Measurements from ENCODE around the gene HSPB6.

The HSPB6 gene

GRCh38 chr19:35767288-35768081, 10.7 kb upstream of the HSPB6 start:
- DNase-seq (ENCODE audit: low read depth in 2 of 2) = no peak

DNA sequence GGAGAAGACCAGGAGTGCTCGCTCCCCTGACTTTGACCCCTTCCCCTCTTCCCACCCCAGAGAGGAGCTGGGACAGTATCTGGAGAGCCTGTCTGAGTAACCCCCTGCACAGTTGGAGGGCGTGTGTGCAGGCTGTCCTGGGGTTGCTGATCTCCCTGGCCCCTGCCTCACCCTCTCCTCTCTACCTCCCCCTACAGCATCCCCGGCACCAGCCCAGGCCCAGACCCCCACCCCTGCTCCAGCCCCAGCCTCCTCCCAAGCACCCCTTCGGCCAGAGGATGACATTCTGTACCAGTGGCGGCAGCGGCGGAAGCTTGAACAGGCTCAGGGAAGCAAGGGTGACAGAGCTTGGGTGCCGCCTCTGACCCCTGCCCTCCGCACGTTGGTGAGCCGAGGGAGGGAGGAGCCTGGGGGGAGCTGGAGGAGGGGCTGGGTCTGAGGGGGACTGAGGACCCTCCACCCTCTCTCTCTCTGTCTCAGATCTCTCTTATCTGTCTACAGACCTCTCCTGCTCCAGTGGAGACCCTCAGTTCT, 9.8 kb upstream of the HSPB6 start:
- no peak for DNase-seq (ENCODE audit: low read depth in 2 of 2)

DNA sequence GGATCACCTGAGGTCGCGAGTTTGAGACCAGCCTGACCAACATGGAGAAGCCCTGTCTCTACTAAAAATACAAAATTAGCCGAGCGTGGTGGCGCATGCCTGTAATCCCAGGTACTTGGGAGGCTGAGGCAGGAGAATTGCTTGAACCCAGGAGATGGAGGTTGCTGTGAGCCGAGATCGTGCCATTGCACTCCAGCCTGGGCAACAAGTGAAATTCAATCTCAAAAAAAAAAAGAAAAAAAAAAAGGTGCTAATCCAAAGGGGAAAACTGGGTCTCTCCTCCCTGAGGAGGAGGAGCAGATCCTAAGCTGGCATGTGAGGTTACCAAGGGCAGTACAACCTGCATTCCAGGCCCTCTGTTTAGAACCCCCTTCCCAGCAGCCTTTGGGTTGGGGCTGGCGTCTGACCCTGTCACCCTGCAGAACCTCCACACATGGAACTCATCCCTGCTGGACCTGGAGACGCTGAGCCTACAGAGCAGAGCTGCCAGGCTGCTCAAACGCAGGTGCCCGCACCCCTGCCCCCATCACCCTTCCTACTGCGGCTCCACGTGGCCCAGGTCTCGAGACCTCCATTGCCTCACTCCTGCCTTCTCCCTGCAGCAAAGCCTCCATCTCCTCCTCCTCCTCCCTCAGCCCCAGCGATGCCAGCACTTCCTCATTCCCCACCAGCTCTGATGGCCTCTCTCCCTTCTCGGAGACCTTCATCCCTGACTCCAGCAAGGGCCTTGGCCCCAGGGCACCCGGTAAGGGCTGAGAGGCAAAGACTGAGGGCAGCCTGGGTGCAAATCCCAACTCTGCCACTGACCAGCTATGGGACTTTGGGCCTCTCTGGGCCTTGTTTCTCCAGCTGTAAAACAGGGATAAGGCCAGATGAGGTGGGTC, 7.8 kb upstream of the HSPB6 start:
- DNase-seq (ENCODE audit: low read depth in 2 of 2) = no peak

- DNase-seq (ENCODE audit: low read depth in 2 of 2) = no peak
Observed at GRCh38 chr19:35760711-35761349, 4.0 kb upstream of the HSPB6 start.

GRCh38 chr19:35759697-35760096, 2.9 kb upstream of the HSPB6 start:
- no peak for DNase-seq (ENCODE audit: low read depth in 2 of 2)

GRCh38 chr19:35757749-35758608, 1.1 kb upstream of the HSPB6 start, which contains the start of gene PROSER3:
Gene PROSER3, plus strand, starts transcription at chr19:35758176. Its CDS starts 40 bp downstream, at chr19:35758216.
- DNase-seq (ENCODE audit: low read depth in 2 of 2) = peak; percentile 99 to 100

DNA sequence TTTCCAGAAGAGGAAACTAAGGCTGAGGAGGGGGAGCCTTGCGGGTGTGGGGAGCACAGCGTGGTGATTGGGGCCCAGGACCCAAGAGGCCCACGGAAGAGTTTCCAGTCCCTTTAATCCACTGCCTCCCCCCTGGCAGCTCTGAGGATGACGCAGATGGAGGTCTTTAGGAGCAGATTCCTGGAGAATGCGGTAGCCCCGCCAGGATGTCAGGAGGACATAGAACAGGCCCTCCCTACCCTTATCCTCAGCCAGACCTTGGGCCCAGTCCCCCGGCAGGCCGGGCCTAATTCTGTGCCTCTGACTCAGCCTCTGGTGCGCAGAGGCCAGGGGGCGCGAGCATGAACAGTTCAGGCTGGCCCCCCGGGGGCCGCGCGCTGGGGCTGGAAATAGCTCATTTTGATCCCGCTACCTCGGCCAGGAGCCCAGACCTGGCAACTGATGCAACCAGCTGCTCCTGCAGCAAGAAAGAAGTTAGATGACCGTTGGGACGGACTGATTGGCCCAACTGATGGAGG, 461 bp upstream of the HSPB6 start:
- peak; percentile 81 to 82 for DNase-seq (ENCODE audit: low read depth in 2 of 2)

DNA sequence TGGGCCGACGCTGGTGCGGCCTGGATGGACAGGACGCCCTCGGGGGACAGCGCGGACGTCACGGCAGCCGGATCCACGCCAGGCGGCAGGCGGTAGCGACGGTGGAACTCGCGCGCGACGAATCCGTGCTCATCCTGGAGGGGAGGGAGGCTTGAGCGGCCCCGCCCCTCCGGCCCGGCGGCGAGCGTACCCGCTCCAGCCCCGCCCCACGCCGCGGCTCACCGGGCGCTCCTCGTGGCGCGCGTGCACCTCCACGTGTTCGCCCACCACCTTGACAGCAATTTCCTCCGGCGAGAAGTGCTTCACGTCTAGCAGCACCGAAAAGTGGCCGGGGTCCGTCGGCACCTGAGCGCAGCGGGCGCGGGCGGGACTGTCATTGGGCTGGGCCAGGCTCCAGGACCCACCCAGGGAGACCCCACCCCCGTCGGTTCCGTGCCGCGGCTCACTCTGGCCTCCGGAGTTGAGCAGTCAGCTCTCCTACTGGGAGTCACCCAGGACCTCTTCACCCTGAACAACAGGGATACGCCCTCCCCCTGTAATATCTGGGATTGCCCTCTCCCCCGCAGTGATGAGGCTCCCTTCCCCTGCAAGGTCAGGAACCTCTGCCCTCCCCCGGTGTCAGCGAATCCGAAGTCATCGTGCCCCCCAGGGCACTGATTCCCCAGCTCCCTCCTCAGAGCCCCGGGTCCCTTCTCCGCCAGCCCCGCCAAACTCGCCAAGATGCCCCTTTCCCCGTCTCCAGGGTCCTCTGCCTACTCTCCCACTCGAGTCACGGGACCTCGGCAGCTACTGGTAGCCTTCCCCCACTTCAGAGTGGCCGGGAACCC, 1.1 kb downstream of the HSPB6 start:
- DNase-seq (ENCODE audit: low read depth in 2 of 2) = no peak

DNA sequence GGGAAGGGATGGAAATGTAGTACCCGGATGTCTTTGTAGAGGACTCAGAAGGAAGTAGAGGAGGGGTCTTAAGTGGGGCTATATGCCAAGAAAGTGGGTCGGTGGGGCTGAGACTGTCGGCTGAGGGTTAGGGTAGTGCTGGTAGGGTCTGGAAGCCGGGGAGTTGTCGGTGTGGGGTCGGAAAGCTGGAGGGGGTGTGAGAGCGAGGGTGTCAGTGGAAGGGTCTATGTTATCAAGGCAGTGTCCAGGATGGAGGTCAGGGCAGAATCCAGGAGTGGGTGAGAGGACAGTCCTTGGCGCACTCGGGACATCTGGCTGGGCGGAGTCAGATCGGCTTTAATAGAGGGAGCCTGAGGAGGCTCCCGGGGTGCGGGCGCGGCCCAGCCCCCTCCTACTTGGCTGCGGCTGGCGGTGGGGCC, 1.7 kb downstream of the HSPB6 start:
- DNase-seq (ENCODE audit: low read depth in 2 of 2) = no peak

- DNase-seq (ENCODE audit: low read depth in 2 of 2) = no peak
Observed at GRCh38 chr19:35754370-35755130, 2.3 kb downstream of the HSPB6 start.

DNA sequence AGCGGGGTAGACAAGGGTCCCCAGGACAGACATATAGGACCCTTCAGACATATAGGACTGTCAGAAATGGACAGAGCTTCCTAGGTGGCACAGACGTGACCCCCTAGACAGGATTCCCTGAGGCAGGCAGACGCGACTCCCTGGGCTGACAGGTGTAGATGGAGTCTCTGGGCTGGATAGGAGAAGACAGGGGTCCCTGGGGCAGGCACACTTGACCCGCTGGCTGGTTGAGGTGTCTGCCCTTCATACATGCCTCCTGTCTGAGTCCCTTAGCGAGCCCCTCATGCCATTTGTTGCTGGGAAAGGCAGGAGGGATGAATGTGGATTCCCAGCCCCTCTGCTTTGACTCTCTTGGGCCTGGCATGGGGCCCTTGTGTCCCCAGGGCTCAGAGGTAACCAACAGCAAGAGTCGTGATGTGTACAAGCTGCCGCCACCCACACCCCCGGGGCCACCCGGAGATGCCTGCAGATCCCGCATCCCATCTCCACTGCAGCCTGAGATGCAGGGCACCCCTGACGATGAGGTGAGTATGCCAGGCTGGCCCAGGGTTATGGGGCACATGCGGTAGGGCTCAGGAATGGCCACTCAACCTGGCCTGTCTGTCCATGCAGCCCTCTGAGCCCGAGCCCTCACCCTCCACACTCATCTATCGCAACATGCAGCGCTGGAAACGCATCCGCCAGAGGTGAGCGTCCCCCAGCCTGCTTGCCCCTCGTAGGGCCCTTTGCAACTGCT, 3.0 kb downstream of the HSPB6 start:
- DNase-seq (ENCODE audit: low read depth in 2 of 2) = no peak

GRCh38 chr19:35752746-35753350, 4.0 kb downstream of the HSPB6 start:
- no peak for DNase-seq (ENCODE audit: low read depth in 2 of 2)

DNA sequence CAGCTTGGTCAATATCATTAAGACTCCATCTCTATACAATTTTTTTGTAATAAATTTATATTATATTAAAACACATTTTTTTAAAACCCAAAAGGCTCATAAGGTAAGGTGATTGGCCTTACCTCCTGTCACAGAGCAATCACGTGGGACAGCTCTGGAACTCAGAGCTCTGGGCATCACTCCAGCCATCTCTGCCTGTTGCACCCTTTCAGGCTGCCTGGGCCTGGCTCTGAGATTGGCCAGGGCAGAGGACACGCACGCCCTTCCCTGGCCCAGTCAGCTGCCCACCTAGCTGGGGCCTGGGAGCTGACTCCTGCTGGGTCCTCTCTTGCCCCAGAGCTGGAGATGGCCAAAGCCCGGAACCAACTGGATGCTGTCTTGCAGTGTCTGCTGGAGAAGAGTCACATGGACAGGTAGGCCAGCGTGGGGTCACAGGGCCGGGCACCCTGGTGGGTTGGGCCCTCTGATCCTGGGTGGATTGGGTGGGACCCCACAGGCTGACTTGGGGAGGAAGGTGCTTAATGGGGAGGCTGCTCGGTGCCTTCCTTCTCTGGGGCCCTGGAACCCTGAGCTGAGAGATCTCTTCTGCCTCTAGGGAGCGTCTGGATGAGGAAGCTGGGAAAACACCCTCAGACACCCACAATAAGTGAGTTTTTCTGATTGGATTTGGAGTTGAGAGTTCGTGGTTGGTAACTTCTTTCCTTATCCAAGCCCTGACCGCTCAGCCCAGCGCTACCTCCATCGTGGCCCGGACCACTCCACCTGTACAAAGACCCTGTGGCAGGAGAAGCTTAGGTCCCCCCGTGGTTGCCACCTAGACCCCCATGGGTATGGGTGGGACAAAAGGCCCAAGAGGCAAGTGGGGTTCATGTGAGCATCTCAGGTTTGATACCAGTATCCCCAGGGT, 4.7 kb downstream of the HSPB6 start:
- no peak for DNase-seq (ENCODE audit: low read depth in 2 of 2)

- no peak for DNase-seq (ENCODE audit: low read depth in 2 of 2)
Observed at GRCh38 chr19:35750167-35750566, 6.7 kb downstream of the HSPB6 start.

- peak; percentile 97 to 98 for DNase-seq (ENCODE audit: low read depth in 2 of 2)
Observed at GRCh38 chr19:35748106-35749020, 8.5 kb downstream of the HSPB6 start, which contains the start of gene LIN37. Gene LIN37, plus strand, starts transcription at chr19:35748576. Its CDS starts 149 bp downstream, at chr19:35748725.

GRCh38 chr19:35746531-35746930, 10.3 kb downstream of the HSPB6 start:
- DNase-seq (ENCODE audit: low read depth in 2 of 2) = no peak
